Measurements from ENCODE around the gene CADM4. TPM values are rescaled to one million over a fixed set of nuclear protein-coding genes. Genes with fewer than 3 reads are reported as not detected.

CADM4 gene
- total RNA-seq, 4 donors from 2014 or later, result 2.6 to 4.5 (median 4.2) TPM

GRCh38 chr19:43644181-43644580 is 4.5 kb upstream of the CADM4 start:
- no peak overlapping the region for H3K4me3 ChIP-seq
- no peak for ATAC-seq
- in situ Hi-C loops (cut with MboI; ENCODE audit: low sequenced_read_pairs in 4 of 4) (no loop called here), intact Hi-C loops (cut with DNase I; ENCODE audit: low total_unique reads) (no loop called here)
- peaks cover 0 to 7% of the 10 kb centered on the region in 2 donors for H3K36me3 ChIP-seq
- TF ChIP-seq POLR2A (IDR thresholded peaks at IDR 0.05), result no peak
- no peak for TF ChIP-seq CTCF (IDR thresholded peaks at IDR 0.05 in 4 of 5, conservative IDR thresholded peaks at IDR 0.05 in 1 of 5)
- no peaks in the 10 kb centered on the region for H3K9me3 ChIP-seq
- no peak for DNase-seq
- H3K27me3 ChIP-seq, result peaks cover 0 to 12% (median 4%) of the 10 kb centered on the region in 3 donors
- no peak overlapping the region for H3K27ac ChIP-seq
- H3K4me1 ChIP-seq, result peaks cover 0 to 7% of the 10 kb centered on the region in 2 donors

GRCh38 chr19:43643326-43643725 is 3.7 kb upstream of the CADM4 start:
- Histone ChIP-seq H3K9me3 (no peaks in the 10 kb centered on the region), H3K4me3 (no peak overlapping the region), H3K27me3 (peaks cover 0 to 12% (median 4%) of the 10 kb centered on the region in 3 donors), H3K27ac (no peak overlapping the region), H3K36me3 (no peaks in the 10 kb centered on the region), H3K4me1 (peaks cover 0 to 9% of the 10 kb centered on the region in 2 donors)
- intact Hi-C loops (cut with DNase I; ENCODE audit: low total_unique reads), result no loop called here
- TF ChIP-seq POLR2A (IDR thresholded peaks at IDR 0.05) (no peak), CTCF (IDR thresholded peaks at IDR 0.05 in 4 of 5, conservative IDR thresholded peaks at IDR 0.05 in 1 of 5) (no peak)
- no peak for ATAC-seq
- in situ Hi-C loops (cut with MboI; ENCODE audit: low sequenced_read_pairs in 4 of 4), result no loop called here
- no peak for DNase-seq

GRCh38 chr19:43642531-43642930 is 2.9 kb upstream of the CADM4 start:
- no peak overlapping the region for H3K27ac ChIP-seq
- DNase-seq (no peak), ATAC-seq (no peak)
- peaks cover 0 to 9% of the 10 kb centered on the region in 2 donors for H3K4me1 ChIP-seq
- no peak for TF ChIP-seq CTCF (IDR thresholded peaks at IDR 0.05 in 4 of 5, conservative IDR thresholded peaks at IDR 0.05 in 1 of 5)
- TF ChIP-seq POLR2A (IDR thresholded peaks at IDR 0.05), result no peak
- in situ Hi-C loops (cut with MboI; ENCODE audit: low sequenced_read_pairs in 4 of 4) (no loop called here), intact Hi-C loops (cut with DNase I; ENCODE audit: low total_unique reads) (no loop called here)
- H3K36me3 ChIP-seq, result no peaks in the 10 kb centered on the region
- H3K9me3 ChIP-seq, result no peaks in the 10 kb centered on the region
- H3K27me3 ChIP-seq, result peaks cover 0 to 12% (median 4%) of the 10 kb centered on the region in 3 donors
- no peak overlapping the region for H3K4me3 ChIP-seq

GRCh38 chr19:43641333-43641732 is 1.7 kb upstream of the CADM4 start:
- TF ChIP-seq CTCF (IDR thresholded peaks at IDR 0.05 in 4 of 5, conservative IDR thresholded peaks at IDR 0.05 in 1 of 5) (no peak), POLR2A (IDR thresholded peaks at IDR 0.05) (no peak)
- in situ Hi-C loops (cut with MboI; ENCODE audit: low sequenced_read_pairs in 4 of 4) (no loop called here), intact Hi-C loops (cut with DNase I; ENCODE audit: low total_unique reads) (no loop called here)
- Histone ChIP-seq H3K4me3 (no peak overlapping the region), H3K27ac (no peak overlapping the region), H3K4me1 (peaks cover 0 to 9% of the 10 kb centered on the region in 2 donors), H3K27me3 (peaks cover 0 to 12% (median 4%) of the 10 kb centered on the region in 3 donors), H3K9me3 (no peaks in the 10 kb centered on the region), H3K36me3 (no peaks in the 10 kb centered on the region)
- DNase-seq (no peak), ATAC-seq (no peak)

- Histone ChIP-seq H3K27me3 (peaks cover 0 to 12% (median 4%) of the 10 kb centered on the region in 3 donors), H3K4me3 (peak overlapping the region; percentile 65 to 75 (median 68)), H3K27ac (no peak overlapping the region), H3K36me3 (no peaks in the 10 kb centered on the region), H3K9me3 (no peaks in the 10 kb centered on the region), H3K4me1 (peaks cover 0 to 9% of the 10 kb centered on the region in 2 donors)
- ATAC-seq, result no peak
- no peak for DNase-seq
- TF ChIP-seq CTCF (IDR thresholded peaks at IDR 0.05 in 4 of 5, conservative IDR thresholded peaks at IDR 0.05 in 1 of 5), result no peak
- intact Hi-C loops (cut with DNase I; ENCODE audit: low total_unique reads) (no loop called here), in situ Hi-C loops (cut with MboI; ENCODE audit: low sequenced_read_pairs in 4 of 4) (no loop called here)
Observed at GRCh38 chr19:43640424-43640757, 741 bp upstream of the CADM4 start.

Data from gastrocnemius medialis (tissue), 4 donors.